GM23338 (cell line): ENCODE measurements around the gene SLC39A11. TPM values are rescaled to one million over a fixed set of nuclear protein-coding genes. Genes with fewer than 3 reads are reported as not detected.

ENCODE experiments used
- ATAC-seq: fragments of 200-7000 bp; cut with Tn5 transposase; 3 replicates; pipeline ENCODE4 v1.9.1; 2020
- DNase-seq: peaks from one replicate; pipeline ENCODE4 v3.0.0-alpha.2; 2015; ENCODE audit warnings: low spot score
- H2AFZ ChIP-seq: fragments of 200-600 bp; sonication (generic); 2 replicates; pipeline ENCODE4 v1.8.0; 2016; ENCODE audit warnings: antibody characterized with exemption, mild to moderate bottlenecking, moderate library complexity
- H3F3A ChIP-seq: fragments of 200-600 bp; sonication (generic); replicated peaks from 2 replicates; pipeline ENCODE4 v1.8.0; 2017; ENCODE audit warnings: antibody characterized with exemption, mixed run types, low read depth
- H3K27ac ChIP-seq: fragments of 200-600 bp; sonication (generic); 2 replicates; pipeline ENCODE4 v1.6.1; 2016; ENCODE audit warnings: low read depth
- H3K27me3 ChIP-seq: fragments of 200-600 bp; sonication (generic); 2 replicates; pipeline ENCODE4 v1.8.0; 2016; ENCODE audit warnings: mild to moderate bottlenecking, mixed run types, moderate library complexity; ENCODE audit not compliant: insufficient read depth
- H3K36me3 ChIP-seq: fragments of 200-600 bp; sonication (generic); 2 replicates; pipeline ENCODE4 v1.8.0; 2016; ENCODE audit warnings: mild to moderate bottlenecking; ENCODE audit not compliant: insufficient read depth
- H3K4me1 ChIP-seq: fragments of 200-600 bp; sonication (generic); 2 replicates; pipeline ENCODE4 v1.8.0; 2016; ENCODE audit warnings: mild to moderate bottlenecking, moderate library complexity; ENCODE audit not compliant: insufficient read depth
- H3K4me2 ChIP-seq: fragments of 200-600 bp; sonication (generic); 2 replicates; pipeline ENCODE4 v1.7.1; 2017; ENCODE audit warnings: mixed run types
- H3K4me3 ChIP-seq: fragments of 200-600 bp; sonication (generic); 2 replicates; pipeline ENCODE4 v1.6.1; 2016; ENCODE audit warnings: mixed run types
- H3K79me2 ChIP-seq: fragments of 200-600 bp; sonication (generic); replicated peaks from 2 replicates; pipeline ENCODE4 v1.8.0; 2017; ENCODE audit warnings: mild to moderate bottlenecking; ENCODE audit not compliant: insufficient read depth
- H3K9me2 ChIP-seq: fragments of 200-600 bp; sonication (generic); 2 replicates; pipeline ENCODE4 v1.8.0; 2017; ENCODE audit not compliant: insufficient read depth
- H4K20me1 ChIP-seq: fragments of 200-600 bp; sonication (generic); replicated peaks from 2 replicates; pipeline ENCODE4 v1.8.0; 2017; ENCODE audit warnings: mild to moderate bottlenecking; ENCODE audit not compliant: insufficient read depth
- H3K27ac Mint-ChIP-seq: 2 replicates; pipeline ENCODE4 v1.8.0; 2020; ENCODE audit warnings: inconsistent platforms, mild to moderate bottlenecking, moderate library complexity, mixed read lengths
- H3K27me3 Mint-ChIP-seq: 3 replicates; pipeline ENCODE4 v1.8.0; 2022; ENCODE audit warnings: low read depth, mild to moderate bottlenecking, moderate library complexity, mixed read lengths, inconsistent platforms; ENCODE audit not compliant: insufficient read depth, poor library complexity
- H3K36me3 Mint-ChIP-seq: 3 replicates; pipeline ENCODE4 v1.8.0; 2021; ENCODE audit warnings: low read depth, mild to moderate bottlenecking, inconsistent platforms, moderate library complexity, mixed read lengths
- H3K4me1 Mint-ChIP-seq: 3 replicates; pipeline ENCODE4 v1.8.0; 2020; ENCODE audit warnings: mild to moderate bottlenecking, inconsistent platforms, mixed read lengths
- H3K4me3 Mint-ChIP-seq: 3 replicates; pipeline ENCODE4 v1.8.0; 2021; ENCODE audit warnings: moderate library complexity, mild to moderate bottlenecking, inconsistent platforms, mixed read lengths
- H3K9me3 Mint-ChIP-seq: 3 replicates; pipeline ENCODE4 v1.8.0; 2020; ENCODE audit warnings: moderate library complexity, mild to moderate bottlenecking, inconsistent platforms, mixed read lengths
- EZH2phosphoT487 ChIP-seq: fragments of 200-600 bp; sonication (generic); IDR thresholded peaks from one replicate; pipeline ENCODE4 v1.8.1; 2018; ENCODE audit warnings: antibody characterized with exemption; ENCODE audit not compliant: unreplicated experiment
- JUNB ChIP-seq: IDR thresholded peaks from one replicate; pipeline ENCODE4 v1.6.1; 2016; ENCODE audit warnings: antibody characterized with exemption; ENCODE audit not compliant: unreplicated experiment
- NANOG ChIP-seq: IDR thresholded peaks from 2 replicates; pipeline ENCODE4 v1.6.1; 2016; ENCODE audit warnings: antibody characterized with exemption, borderline replicate concordance
- REST ChIP-seq: IDR thresholded peaks from one replicate; pipeline ENCODE4 v1.6.1; 2018; ENCODE audit warnings: antibody characterized with exemption; ENCODE audit not compliant: unreplicated experiment
- ZNF114 ChIP-seq: fragments of 250-450 bp; sonication (Bioruptor Pico); IDR thresholded peaks from 2 replicates; pipeline ENCODE4 v1.5.0; 2020; ENCODE audit warnings: mild to moderate bottlenecking, moderate library complexity
- ZNF462 ChIP-seq: fragments of 250-450 bp; sonication (Bioruptor Pico); IDR thresholded peaks from 2 replicates; pipeline ENCODE4 v1.5.0; 2020; ENCODE audit warnings: mild to moderate bottlenecking, moderate library complexity
- polyA plus RNA-seq: library from polyadenylated mRNA; unstranded; fragments of >200 nt; fragmentation: Nextera tagmentation; extraction: Ambion mirVana; gene quantifications from 2 replicates; pipeline ENCODE4 v1.2.1, GENCODE V29; 2016
- total RNA-seq: library from RNA; depleted of rRNA; stranded (reverse); fragments of >200 nt; shearing (Covaris generic); gene quantifications from 2 replicates; pipeline ENCODE4 v1.2.3, GENCODE V29; 2014

SLC39A11 gene
- total and polyA plus RNA-seq, 2 experiments from 2014 or later = 10.8 to 18.1 TPM

GRCh38 chr17:72615627-72615991 lies 476.9 kb downstream of the SLC39A11 start (continued):
- no peak for TF ChIP-seq ZNF462 (CRISPR knock-in tag)

- DNase-seq (peak; percentile 57), ATAC-seq (peak; percentile 88)
- Mint-ChIP-seq H3K9me3 (no peaks in the 10 kb centered on the region), H3K27ac (no peak overlapping the region), H3K4me3 (peak overlapping the region; percentile 42; the same call in 1 of the 3 replicates), H3K27me3 (peaks cover 7% of the 10 kb centered on the region), H3K36me3 (no peaks in the 10 kb centered on the region), H3K4me1 (peaks cover 21% of the 10 kb centered on the region; the same call in 2 of the 3 replicates)
- H3K79me2 ChIP-seq = no peaks in the 10 kb centered on the region
- no peaks in the 10 kb centered on the region for H3K27me3 ChIP-seq
- peak overlapping the region; percentile 78 for H2AFZ ChIP-seq
- no peaks in the 10 kb centered on the region for H3F3A ChIP-seq
- 0 out of 2 replicates have a peak, but pooled peaks cover 8% of the 10 kb centered on the region for H3K4me1 ChIP-seq
- no peaks in the 10 kb centered on the region for H4K20me1 ChIP-seq
- H3K9me2 ChIP-seq = no peaks in the 10 kb centered on the region
- H3K36me3 ChIP-seq = no peaks in the 10 kb centered on the region
- H3K27ac ChIP-seq = no peak overlapping the region
- no peak overlapping the region for H3K4me3 ChIP-seq
- peak overlapping the region; percentile 34; the same call in 1 of the 2 replicates for H3K4me2 ChIP-seq
- TF ChIP-seq EZH2phosphoT487 (no peak), NANOG (no peak), ZNF114 (no peak), JUNB (no peak), REST (no peak)
Observed at GRCh38 chr17:72614871-72615626, 477.4 kb downstream of the SLC39A11 start.
